GM12865 (cell line): Measurements from ENCODE around the gene BIRC2.

Experiments
- DNase-seq: peaks from one replicate; pipeline ENCODE4 v3.0.0; 2010; ENCODE audit warnings: low read depth
- H3K4me3 ChIP-seq: 2 replicates; pipeline ENCODE4 v1.5.1; 2011; ENCODE audit warnings: mild to moderate bottlenecking, low read depth, low read length, control low read depth
- TF ChIP-seq, protein P1 (sequence below): IDR thresholded peaks from 2 replicates; pipeline ENCODE4 v1.5.1; 2011; ENCODE audit warnings: low read length, control low read depth, low read depth, inconsistent platforms; ENCODE audit not compliant: insufficient read depth; ENCODE audit errors: missing control alignments

The BIRC2 gene

GRCh38 chr11:102399189-102399588 is 52.2 kb downstream of the BIRC2 start:
- no peak overlapping the region for H3K4me3 ChIP-seq
- no peak for DNase-seq
- TF ChIP-seq, protein P1, sequence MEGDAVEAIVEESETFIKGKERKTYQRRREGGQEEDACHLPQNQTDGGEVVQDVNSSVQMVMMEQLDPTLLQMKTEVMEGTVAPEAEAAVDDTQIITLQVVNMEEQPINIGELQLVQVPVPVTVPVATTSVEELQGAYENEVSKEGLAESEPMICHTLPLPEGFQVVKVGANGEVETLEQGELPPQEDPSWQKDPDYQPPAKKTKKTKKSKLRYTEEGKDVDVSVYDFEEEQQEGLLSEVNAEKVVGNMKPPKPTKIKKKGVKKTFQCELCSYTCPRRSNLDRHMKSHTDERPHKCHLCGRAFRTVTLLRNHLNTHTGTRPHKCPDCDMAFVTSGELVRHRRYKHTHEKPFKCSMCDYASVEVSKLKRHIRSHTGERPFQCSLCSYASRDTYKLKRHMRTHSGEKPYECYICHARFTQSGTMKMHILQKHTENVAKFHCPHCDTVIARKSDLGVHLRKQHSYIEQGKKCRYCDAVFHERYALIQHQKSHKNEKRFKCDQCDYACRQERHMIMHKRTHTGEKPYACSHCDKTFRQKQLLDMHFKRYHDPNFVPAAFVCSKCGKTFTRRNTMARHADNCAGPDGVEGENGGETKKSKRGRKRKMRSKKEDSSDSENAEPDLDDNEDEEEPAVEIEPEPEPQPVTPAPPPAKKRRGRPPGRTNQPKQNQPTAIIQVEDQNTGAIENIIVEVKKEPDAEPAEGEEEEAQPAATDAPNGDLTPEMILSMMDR, result no peak

DNA sequence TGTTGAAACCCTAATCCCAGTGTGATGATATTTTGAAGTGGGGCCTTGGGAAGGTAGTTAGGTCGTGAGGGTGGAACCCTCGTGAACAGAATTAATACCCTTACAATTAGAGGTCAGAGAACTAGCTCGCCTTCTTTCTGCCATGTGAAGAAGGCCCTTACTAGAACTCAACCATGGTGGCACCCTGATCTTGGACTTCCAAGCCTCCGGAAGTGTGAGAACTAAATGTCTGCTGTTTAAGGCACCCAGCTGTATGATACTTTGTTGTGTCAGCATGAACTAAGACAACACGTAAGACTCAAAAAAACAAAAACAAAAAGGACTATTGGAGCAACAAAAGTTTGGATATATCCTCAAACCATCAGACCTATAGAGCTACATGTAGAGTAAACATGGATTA is 53.6 kb downstream of the BIRC2 start:
- TF ChIP-seq, protein P1, result no peak
- no peak overlapping the region for H3K4me3 ChIP-seq
- DNase-seq, result no peak

DNA sequence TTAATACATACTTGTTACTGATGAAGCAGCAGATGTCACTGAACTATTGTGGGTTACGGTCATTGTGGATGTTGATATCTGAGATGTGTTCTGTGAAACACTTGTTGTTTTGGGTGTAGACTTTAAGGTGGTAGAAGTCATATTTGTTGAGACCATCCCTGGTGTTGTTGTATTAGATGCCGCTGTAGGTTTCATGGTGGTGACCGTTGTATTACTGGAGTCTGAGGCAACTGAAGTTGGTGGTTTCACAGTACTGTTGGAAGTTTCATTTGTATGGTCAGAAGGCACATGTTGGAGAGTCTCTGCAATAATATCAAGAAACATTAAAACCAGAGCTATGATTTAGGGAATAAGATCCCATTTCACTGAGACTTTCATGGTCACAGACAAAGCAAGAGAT is 54.9 kb downstream of the BIRC2 start:
- DNase-seq, result no peak
- TF ChIP-seq, protein P1, result no peak

DNA sequence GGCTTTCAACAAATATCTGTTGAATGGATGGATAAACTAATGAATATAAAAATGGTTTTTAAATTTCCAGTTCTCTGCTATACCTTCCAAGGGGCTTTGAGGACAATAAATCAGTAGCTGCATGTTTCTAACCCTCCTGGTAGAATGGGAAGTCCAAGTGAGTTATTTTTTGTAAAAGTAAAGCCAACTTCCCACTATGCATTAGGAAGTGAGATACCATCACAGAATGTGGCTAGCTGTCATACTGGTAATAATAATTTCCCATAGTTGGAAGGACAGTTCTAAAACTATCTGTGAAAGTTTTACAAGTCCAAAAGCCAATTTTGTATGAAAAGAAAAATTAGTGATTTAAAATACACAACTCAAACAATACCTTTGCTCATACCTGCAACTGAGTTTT is 55.5 kb downstream of the BIRC2 start:
- H3K4me3 ChIP-seq, result no peak overlapping the region
- DNase-seq, result no peak
- TF ChIP-seq, protein P1, result no peak

More for the DNA sequence above, 54.9 kb downstream of the BIRC2 start:
- no peak overlapping the region for H3K4me3 ChIP-seq

GRCh38 chr11:102405501-102405900 is 58.5 kb downstream of the BIRC2 start:
- DNase-seq, result no peak
- no peak overlapping the region for H3K4me3 ChIP-seq
- TF ChIP-seq, protein P1, result no peak

- TF ChIP-seq, protein P1, result no peak
- H3K4me3 ChIP-seq, result no peak overlapping the region
- DNase-seq, result no peak
Measured at GRCh38 chr11:102406099-102406498, 59.1 kb downstream of the BIRC2 start.

DNA sequence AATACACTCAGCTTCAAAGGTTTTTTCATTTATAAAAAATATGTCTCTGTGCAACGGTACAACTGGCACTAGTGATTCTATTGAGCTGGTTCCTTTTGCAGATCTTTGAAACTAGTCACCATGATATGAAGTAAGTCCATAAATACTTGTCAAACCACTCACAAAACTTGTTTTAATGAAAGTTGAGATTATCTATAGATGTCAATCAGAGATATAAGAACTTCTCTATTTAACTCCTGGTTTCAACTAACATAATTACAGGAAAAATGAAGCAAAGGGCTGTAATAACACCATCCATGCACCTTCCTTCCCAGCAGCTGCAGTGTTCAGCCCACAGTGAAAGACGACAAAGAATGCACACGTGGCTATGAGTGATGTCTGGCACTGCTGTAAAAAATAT is 60.9 kb downstream of the BIRC2 start:
- H3K4me3 ChIP-seq, result no peak overlapping the region
- TF ChIP-seq, protein P1, result no peak
- no peak for DNase-seq
